Fibroblast of pulmonary artery (primary cell): ENCODE results near the gene RBM3.
A peak's percentile ranks its signal among the peaks of the same experiment; 100 is the strongest.
"Not testable (repeated sequence)": the region's sequence is repeated elsewhere in the genome, so short reads cannot be mapped to it uniquely, and the experiment has no call there.

Source experiments
- DNase-seq: peaks from one replicate; pipeline ENCODE4 v3.0.0-alpha.2; 2010; ENCODE audit warnings: low read depth
- H3K4me3 ChIP-seq: replicated peaks from 2 replicates; pipeline ENCODE4 v1.5.1; 2011; ENCODE audit warnings: low read depth, mild to moderate bottlenecking, control low read depth, low read length, moderate library complexity
- CTCF ChIP-seq: IDR thresholded peaks from 2 replicates; pipeline ENCODE4 v1.5.1; 2011; ENCODE audit warnings: mild to moderate bottlenecking, control low read depth, low read length, inconsistent platforms; ENCODE audit errors: missing control alignments

The RBM3 gene

GRCh38 chrX:48539345-48540027, 34.8 kb upstream of the RBM3 start, which contains the start of gene TBC1D25:
Gene TBC1D25, plus strand, starts transcription at chrX:48539714. Its CDS starts 84 bp downstream, at chrX:48539798.
- DNase-seq, result peak; percentile 98
- peak within 1 kb of the TSS; percentile 76 for H3K4me3 ChIP-seq
- TF ChIP-seq CTCF, result peak; percentile 17

DNA sequence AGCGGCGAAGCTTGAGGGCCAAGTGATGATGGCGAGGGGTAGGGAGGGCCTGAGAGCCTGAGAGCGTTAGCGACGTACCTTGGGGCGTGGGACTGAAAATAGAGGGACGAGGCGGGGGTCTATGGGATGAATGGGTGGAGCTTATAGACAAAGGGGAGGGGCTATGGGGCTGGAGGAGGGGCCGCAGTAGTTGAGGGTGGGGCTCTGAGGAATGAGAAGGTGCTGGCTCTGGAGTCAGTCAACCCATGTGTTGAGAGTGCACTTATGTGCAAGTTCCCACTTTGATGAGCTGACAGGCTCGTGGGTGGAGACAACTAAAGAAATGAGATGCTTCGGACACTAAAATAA, 34.3 kb upstream of the RBM3 start:
- peak overlapping the region; percentile 76 for H3K4me3 ChIP-seq
- peak; percentile 51 for DNase-seq
- TF ChIP-seq CTCF, result no peak

DNA sequence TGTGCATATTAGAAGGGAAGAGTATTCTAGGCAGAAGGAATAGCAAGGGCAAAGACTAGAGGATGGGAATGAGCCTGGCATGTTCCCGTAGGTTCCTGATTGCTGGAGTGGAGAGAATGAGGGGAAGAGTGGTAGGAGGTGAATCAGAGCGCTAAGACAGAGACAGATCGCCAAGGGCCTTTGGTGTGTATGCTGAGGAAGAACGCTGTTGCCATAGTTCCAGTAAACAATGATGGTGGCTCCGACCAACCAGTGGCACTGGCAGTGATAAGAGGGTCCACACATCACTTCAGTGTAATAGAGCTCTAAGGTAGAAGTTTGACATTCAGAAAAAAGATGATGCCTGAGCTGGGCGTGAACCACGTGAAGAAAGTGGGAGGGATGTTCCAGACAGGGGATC, 33.8 kb upstream of the RBM3 start:
- peak overlapping the region; percentile 76 for H3K4me3 ChIP-seq
- no peak for TF ChIP-seq CTCF
- DNase-seq, result no peak

DNA sequence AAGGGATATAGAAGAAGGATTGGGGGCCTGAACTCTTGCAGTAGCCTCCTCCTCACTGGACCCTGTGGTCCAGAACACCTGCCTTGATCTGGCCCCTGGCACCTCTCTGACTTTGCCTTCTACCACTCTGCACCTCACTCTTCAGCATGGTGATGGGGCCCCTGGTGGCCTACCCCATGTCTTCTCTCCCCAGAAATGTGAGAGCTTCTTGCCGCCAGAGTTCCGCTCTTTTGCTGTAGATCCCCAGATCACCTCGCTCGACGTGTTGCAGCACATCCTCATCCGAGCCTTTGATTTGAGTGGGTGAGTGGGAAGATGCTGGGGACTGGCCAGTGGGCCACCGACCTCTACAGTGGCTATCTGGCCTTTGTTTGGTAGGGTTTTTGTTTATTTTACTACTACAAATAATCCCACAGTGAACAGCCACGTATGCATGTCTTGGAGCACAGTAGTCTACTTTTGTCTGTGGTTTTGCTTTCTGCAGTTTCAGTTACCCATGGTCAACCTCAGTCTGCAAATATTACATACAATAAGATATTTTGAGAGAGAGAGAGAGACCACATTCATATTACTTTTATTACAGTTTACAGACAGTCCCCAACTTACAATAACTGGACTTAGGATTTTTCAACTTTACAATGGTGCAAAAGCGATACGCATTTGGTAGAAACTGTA, 33.0 kb upstream of the RBM3 start:
- DNase-seq, result no peak
- TF ChIP-seq CTCF, result no peak
- no peak overlapping the region for H3K4me3 ChIP-seq

DNA sequence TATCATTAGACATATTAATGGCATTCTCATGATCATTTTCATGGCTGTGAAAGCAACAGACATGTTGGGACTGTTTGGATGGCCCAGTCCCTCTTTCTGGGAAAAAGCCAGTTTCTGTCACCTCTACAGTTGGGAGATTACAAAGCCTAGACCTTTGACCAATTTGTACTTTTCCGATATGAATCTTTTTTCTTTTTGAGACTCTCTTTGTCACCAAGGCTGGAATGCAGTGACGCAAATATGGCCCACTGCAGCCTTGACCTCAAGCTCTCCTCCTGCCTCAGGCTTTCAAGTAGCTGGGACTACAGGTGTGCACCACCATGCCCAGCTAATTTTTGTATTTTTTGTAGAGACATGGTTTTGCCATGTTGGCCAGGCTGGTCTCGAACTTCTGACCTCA, 25.4 kb upstream of the RBM3 start:
- TF ChIP-seq CTCF, result no peak
- no peak for DNase-seq
- H3K4me3 ChIP-seq, result no peak overlapping the region

- not testable (repeated sequence) for H3K4me3 ChIP-seq, DNase-seq
Observed at GRCh38 chrX:48555731-48556325, 18.5 kb upstream of the RBM3 start.

GRCh38 chrX:48558271-48558670, 16.0 kb upstream of the RBM3 start:
- DNase-seq, result peak; percentile 90
- TF ChIP-seq CTCF, result no peak
- H3K4me3 ChIP-seq, result no peak overlapping the region
